SU-DHL-6 (cell line): ENCODE measurements around the gene KIF2A.
A peak's percentile ranks its signal among the peaks of the same experiment; 100 is the strongest.

Source experiments
- H2AFZ ChIP-seq: fragments of 200-600 bp; sonication (generic); 2 replicates; pipeline ENCODE4 v1.6.1; 2014; ENCODE audit warnings: low read depth, mild to moderate bottlenecking, moderate library complexity, mixed read lengths, antibody characterized with exemption, low read length; ENCODE audit not compliant: severe bottlenecking
- H3F3A ChIP-seq: fragments of 200-600 bp; shearing (Covaris generic); 2 replicates; pipeline ENCODE4 v1.6.0; 2016; ENCODE audit warnings: antibody characterized with exemption, mild to moderate bottlenecking; ENCODE audit not compliant: insufficient read depth
- H3K27ac ChIP-seq: fragments of 200-600 bp; sonication (generic); 2 replicates; pipeline ENCODE4 v1.5.1; 2016; ENCODE audit warnings: low read depth, mild to moderate bottlenecking, low read length, moderate library complexity, mixed read lengths
- H3K27me3 ChIP-seq: fragments of 200-600 bp; sonication (generic), shearing (Covaris generic); 2 replicates; pipeline ENCODE4 v1.6.0; 2014; ENCODE audit warnings: mild to moderate bottlenecking, low read length
- H3K36me3 ChIP-seq: fragments of 200-600 bp; sonication (generic); 2 replicates; pipeline ENCODE4 v1.6.1; 2014; ENCODE audit warnings: mild to moderate bottlenecking, low read length, mixed read lengths
- H3K4me2 ChIP-seq: fragments of 300-600, 200-600 bp; shearing (Covaris generic), sonication (generic); 2 replicates; pipeline ENCODE4 v1.6.0; 2014; ENCODE audit warnings: low read length, low read depth, mild to moderate bottlenecking; ENCODE audit not compliant: poor library complexity, severe bottlenecking
- H3K4me3 ChIP-seq: fragments of 200-600 bp; sonication (generic); 2 replicates; pipeline ENCODE4 v1.5.1; 2014; ENCODE audit warnings: antibody characterized with exemption, low read length, mild to moderate bottlenecking, mixed read lengths; ENCODE audit not compliant: insufficient read depth, poor library complexity, severe bottlenecking
- H3K79me2 ChIP-seq: fragments of 200-600 bp; sonication (generic); 2 replicates; pipeline ENCODE4 v1.6.1; 2014; ENCODE audit warnings: mild to moderate bottlenecking, low read length, moderate library complexity; ENCODE audit not compliant: insufficient read depth
- H3K9ac ChIP-seq: fragments of 200-600 bp; sonication (generic); 2 replicates; pipeline ENCODE4 v1.7.0; 2014; ENCODE audit warnings: mild to moderate bottlenecking, low read length
- H3K9me2 ChIP-seq: fragments of 200-600 bp; sonication (generic); replicated peaks from 2 replicates; pipeline ENCODE4 v1.6.1; 2014; ENCODE audit warnings: low read length; ENCODE audit not compliant: insufficient read depth
- H3K9me3 ChIP-seq: fragments of 200-600 bp; sonication (generic); 2 replicates; pipeline ENCODE4 v1.6.1; 2014; ENCODE audit warnings: low read length, mixed read lengths; ENCODE audit not compliant: insufficient read depth
- H4K20me1 ChIP-seq: fragments of 200-600 bp; sonication (generic); 2 replicates; pipeline ENCODE4 v1.6.1; 2014; ENCODE audit warnings: low read depth, mild to moderate bottlenecking, antibody characterized with exemption, low read length, moderate library complexity, mixed read lengths
- CTCF ChIP-seq: fragments of 200-600 bp; sonication (generic); IDR thresholded peaks from one replicate; pipeline ENCODE4 v1.5.1; 2017; ENCODE audit warnings: antibody characterized with exemption, mild to moderate bottlenecking, low read length, moderate library complexity; ENCODE audit not compliant: insufficient read depth, poor library complexity, severe bottlenecking
- EZH2phosphoT487 ChIP-seq: fragments of 200-600 bp; sonication (generic), shearing (Covaris generic); conservative IDR thresholded peaks from 2 replicates; pipeline ENCODE4 v1.6.1; 2018; ENCODE audit warnings: mild to moderate bottlenecking, antibody characterized with exemption, low read length, moderate library complexity, mixed read lengths

Gene KIF2A

GRCh38 chr5:62386824-62387223 lies 80.8 kb downstream of the KIF2A start:
- no peak overlapping the region for H3K9ac ChIP-seq
- H3K27me3 ChIP-seq: no peaks in the 10 kb centered on the region
- 0 out of 2 replicates have a peak, but pooled peaks cover 8% of the 10 kb centered on the region for H4K20me1 ChIP-seq
- no peak overlapping the region for H2AFZ ChIP-seq
- H3K27ac ChIP-seq: no peak overlapping the region
- peaks cover 26% of the 10 kb centered on the region for H3F3A ChIP-seq
- H3K4me2 ChIP-seq: no peak overlapping the region
- peaks cover 59% of the 10 kb centered on the region for H3K36me3 ChIP-seq
- no peaks in the 10 kb centered on the region for H3K9me3 ChIP-seq
- H3K4me3 ChIP-seq: no peak overlapping the region
- H3K9me2 ChIP-seq: no peaks in the 10 kb centered on the region
- no peaks in the 10 kb centered on the region for H3K79me2 ChIP-seq
- TF ChIP-seq EZH2phosphoT487 (no peak), CTCF (no peak)

- no peak overlapping the region for H3K4me3 ChIP-seq
- H4K20me1 ChIP-seq: 0 out of 2 replicates have a peak, but pooled peaks cover 8% of the 10 kb centered on the region
- peaks cover 33% of the 10 kb centered on the region for H3F3A ChIP-seq
- no peaks in the 10 kb centered on the region for H3K9me2 ChIP-seq
- H3K36me3 ChIP-seq: peaks cover 33% of the 10 kb centered on the region
- H3K79me2 ChIP-seq: no peaks in the 10 kb centered on the region
- H3K27me3 ChIP-seq: no peaks in the 10 kb centered on the region
- no peak overlapping the region for H3K9ac ChIP-seq
- H3K9me3 ChIP-seq: no peaks in the 10 kb centered on the region
- no peak for TF ChIP-seq CTCF
- no peak for TF ChIP-seq EZH2phosphoT487
- H3K4me2 ChIP-seq: no peak overlapping the region
- no peak overlapping the region for H3K27ac ChIP-seq
- no peak overlapping the region for H2AFZ ChIP-seq
Observed at GRCh38 chr5:62395210-62395950, 89.4 kb downstream of the KIF2A start.

GRCh38 chr5:62403411-62404250 lies 97.6 kb downstream of the KIF2A start, which contains the start of gene DIMT1:
DIMT1 (minus strand) TSS chr5:62403905; CDS start chr5:62403772, 133 bp downstream.
- 0 out of 2 replicates have a peak, but pooled peaks cover under 1% of the 10 kb centered on the region for H3K36me3 ChIP-seq
- no peaks in the 10 kb centered on the region for H4K20me1 ChIP-seq
- peak within 1 kb of the TSS; percentile 91 for H3K4me3 ChIP-seq
- TF ChIP-seq CTCF: no peak
- TF ChIP-seq EZH2phosphoT487: no peak
- H3K27me3 ChIP-seq: no peaks in the 10 kb centered on the region
- H3K9me2 ChIP-seq: no peaks in the 10 kb centered on the region
- H3F3A ChIP-seq: 0 out of 2 replicates have a peak, but pooled peaks cover 1% of the 10 kb centered on the region
- H3K9ac ChIP-seq: peak within 1 kb of the TSS; percentile 94
- no peaks in the 10 kb centered on the region for H3K9me3 ChIP-seq
- H2AFZ ChIP-seq: peak within 1 kb of the TSS; percentile 87
- H3K4me2 ChIP-seq: peak within 1 kb of the TSS; percentile 86
- H3K79me2 ChIP-seq: peaks cover 17% of the 10 kb centered on the region
- H3K27ac ChIP-seq: peak within 1 kb of the TSS; percentile 81
